Measurements from ENCODE around the gene NCOA1.
"Not testable (repeated sequence)": the region's sequence is repeated elsewhere in the genome, so short reads cannot be mapped to it uniquely, and the experiment has no call there.

The NCOA1 gene

DNA sequence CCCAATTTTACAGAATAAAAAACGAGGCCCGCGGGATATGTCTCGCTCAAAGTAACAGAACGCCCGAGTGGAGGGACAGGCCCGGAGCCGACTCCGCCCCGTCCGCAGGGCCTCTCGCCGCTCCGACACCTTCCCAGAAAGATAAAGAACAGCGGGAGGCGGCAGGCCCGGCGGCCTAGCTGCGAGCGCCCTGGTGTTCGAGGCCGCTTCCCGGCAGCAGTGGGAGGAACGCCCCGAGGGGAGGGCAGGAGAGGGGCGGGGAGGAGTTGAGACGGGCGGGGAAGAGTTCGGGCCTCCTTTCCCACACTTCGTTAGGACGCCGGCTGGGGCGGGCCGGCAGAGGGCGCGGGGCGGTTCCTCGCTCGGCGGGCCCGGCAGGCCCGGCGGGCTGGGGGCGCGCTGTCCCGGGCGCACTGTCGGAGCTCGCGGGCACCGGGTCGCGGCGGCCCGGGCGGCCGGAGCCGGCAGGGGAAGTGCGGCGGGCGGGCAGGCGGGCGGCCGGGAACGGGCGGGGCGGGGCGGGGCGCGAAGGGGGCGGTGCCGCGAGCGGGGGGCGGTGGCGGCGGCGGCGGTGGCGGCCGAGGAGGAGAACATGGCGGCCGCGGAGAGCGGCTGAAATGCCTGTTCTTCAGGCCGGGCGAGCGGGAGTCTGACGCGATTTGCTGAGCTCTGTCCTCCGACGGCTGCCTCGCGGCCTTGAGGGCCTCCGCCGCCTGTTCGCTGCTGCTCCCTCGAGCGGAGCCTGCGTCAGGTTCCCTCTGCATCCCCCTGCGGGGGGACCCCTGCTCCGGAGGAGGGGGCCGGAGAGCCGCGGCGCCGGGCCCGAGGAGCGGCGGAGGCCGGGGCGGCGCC, at the start of gene NCOA1:
NCOA1 (plus strand) TSS at position 565 of the 852 bp plus-strand sequence. CDS start 167,424 bp downstream, outside the sequence.
- peak; percentile 87 for DNase-seq

DNA sequence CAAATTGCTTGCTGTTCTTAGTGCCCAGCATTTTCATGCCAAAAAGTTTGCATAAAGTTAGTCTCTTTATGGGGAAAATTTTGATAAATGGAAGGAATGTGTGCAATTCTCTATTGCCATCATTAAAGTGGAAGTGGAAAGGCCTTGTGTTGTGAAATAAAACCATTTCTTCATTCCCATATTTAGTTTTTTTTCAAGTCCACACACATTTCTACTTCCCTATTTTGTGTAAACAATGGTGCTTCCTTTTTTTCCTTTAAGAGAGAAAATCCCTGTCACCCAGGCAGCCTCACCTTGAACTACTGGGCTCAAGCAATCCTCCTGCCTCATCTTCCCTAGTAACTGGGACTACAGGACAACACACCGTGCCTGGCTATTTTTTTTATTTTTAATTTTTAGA, 42.3 kb upstream of the NCOA1 start:
- no peak for DNase-seq

DNA sequence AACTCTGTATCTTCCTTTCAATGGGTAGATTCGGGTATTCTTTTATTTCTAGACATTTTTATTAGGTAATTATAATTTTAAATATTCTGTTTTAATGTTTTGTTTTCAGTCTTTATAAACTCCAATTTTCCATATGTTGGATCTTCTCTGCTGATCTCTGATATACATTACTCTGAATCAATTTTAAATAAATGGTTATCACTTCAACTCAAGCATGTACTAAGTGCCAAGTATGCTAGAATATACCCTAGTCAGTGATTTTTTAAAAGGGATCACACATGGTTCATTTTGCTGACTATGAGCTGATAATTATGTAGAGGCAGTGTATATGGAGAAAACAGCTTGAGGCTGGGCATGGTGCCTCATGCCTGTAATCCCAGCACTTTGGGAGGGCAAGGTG, 41.7 kb upstream of the NCOA1 start:
- no peak for DNase-seq

- no peak for DNase-seq
Measured at GRCh38 chr2:24451805-24452501, 39.1 kb upstream of the NCOA1 start.

DNA sequence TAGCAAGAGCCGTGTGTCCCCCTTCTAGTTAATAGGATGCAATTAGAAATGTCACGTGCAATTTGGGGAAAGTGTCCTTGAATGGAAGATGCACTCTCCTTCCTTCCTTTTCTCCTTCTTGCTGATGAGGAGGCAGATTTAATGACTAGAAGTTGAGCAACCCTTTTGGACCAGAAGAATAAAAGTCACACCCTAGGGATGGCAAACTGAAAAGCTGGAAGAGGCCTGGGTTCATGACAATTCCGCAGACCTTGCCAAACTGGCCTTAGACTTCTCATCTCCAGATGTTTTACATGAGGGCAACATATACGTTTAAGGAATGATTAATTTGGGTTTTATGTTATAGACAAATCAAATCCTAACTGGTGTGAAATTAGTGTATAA, 38.6 kb upstream of the NCOA1 start:
- DNase-seq, result no peak

DNA sequence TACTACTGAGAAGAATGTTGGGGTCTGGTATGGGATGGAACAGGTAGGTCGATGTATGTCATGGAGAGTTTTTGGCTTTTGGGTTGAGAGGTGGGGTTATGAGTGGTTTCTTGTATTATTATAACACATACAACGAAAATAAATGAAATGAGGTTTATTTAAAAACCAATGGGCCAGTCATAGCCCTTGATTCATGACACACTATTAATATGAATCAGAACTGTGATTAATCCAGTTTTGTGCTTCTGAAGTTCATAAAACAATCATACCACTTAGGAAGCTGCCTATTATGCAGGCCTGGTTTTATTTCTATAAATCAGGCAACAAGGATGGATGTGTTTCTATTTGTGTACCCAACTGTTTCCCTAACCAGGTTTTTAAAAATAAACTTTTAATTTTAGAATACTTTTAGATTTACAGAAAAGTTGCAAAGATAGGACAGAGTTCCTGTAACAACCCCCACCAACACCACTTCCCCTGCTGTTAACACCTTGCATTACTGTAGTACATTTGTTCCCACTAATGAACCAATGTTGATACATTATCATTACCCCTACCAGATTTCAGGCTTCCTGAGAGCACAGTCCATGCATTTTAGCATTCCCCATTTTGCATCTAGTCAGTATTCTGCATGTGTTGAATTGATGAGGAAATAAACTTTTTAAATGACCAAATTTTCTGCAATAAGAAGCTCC, 37.5 kb upstream of the NCOA1 start:
- no peak for DNase-seq

DNA sequence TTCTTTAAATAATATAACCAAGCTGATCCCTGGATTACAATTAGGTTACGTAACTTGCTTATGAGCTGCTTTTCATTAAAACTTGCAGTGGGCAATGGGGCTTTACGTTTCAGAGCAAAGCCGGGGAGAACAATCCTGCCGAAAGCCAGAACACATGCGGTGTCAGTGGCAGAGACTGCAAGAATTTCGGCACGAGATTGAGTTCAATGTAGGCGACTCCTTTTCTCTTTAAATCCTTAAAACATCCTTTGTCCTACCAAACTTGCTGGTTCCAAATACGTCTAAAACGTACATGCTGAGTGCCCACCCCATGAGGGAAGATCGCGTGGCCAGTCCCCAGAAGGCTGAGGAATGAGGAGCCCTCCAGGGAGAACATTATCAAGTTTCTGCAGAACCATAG, 36.8 kb upstream of the NCOA1 start:
- DNase-seq, result no peak

GRCh38 chr2:24456599-24457556, 34.2 kb upstream of the NCOA1 start:
- no peak for DNase-seq

GRCh38 chr2:24457696-24458386, 33.2 kb upstream of the NCOA1 start:
- no peak for DNase-seq

- no peak for DNase-seq
Measured at GRCh38 chr2:24459224-24460161, 31.6 kb upstream of the NCOA1 start.

DNA sequence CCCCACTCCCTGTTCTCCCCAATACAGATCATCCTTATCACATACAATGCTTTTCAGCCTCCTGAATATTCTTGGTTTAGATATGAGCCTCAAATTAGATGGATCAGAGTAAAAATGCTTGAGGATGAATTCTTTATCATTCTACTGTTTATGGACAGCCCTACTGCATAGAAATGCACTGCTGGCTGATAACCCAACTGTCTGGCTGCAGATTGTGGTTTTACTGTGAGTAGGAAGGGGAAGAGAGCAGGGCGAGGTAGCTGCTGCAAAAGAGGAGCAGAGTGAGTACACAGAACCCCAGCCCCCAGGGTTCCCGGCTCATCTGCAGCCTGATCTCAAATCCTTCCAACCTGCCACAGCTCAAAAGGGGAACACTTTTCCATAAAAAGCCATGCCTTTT, 29.4 kb upstream of the NCOA1 start:
- no peak for DNase-seq

- no peak for DNase-seq
Measured at GRCh38 chr2:24463271-24463670, 27.8 kb upstream of the NCOA1 start.

- DNase-seq, result no peak
Measured at GRCh38 chr2:24466871-24467870, 23.9 kb upstream of the NCOA1 start.

GRCh38 chr2:24468453-24468852, 22.6 kb upstream of the NCOA1 start:
- not testable (repeated sequence) for DNase-seq

DNA sequence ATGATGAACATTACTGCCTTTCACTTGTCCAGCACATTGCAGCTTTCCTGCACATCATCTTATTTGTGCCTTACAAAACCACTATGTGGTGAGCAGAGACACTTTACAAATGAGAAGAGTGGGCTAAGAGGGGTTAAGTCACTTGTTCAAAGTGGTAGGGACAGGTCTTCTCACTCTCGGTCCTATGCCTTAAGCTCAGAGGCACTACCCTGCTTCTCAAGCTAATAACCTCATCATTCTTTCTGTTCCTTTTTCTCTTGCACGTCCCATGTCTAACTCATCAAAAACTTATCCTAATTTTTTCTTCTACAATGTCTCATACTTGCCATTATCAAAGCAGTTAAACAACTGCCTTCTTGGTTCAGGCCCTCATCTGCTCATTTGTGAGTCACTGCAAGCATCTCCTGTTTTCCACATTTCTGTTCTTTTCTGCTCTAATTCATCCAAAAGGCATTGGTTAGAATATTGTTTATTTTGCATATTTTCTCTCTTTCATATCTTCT, 21.9 kb upstream of the NCOA1 start:
- no peak for DNase-seq

- no peak for DNase-seq
Measured at GRCh38 chr2:24471662-24472061, 19.4 kb upstream of the NCOA1 start.

GRCh38 chr2:24472416-24472815, 18.6 kb upstream of the NCOA1 start:
- no peak for DNase-seq

- DNase-seq, result no peak
Measured at GRCh38 chr2:24473626-24474025, 17.4 kb upstream of the NCOA1 start.

GRCh38 chr2:24474053-24474452, 17.0 kb upstream of the NCOA1 start:
- no peak for DNase-seq

Measured in activated CD4-positive, alpha-beta T cell treated with anti-CD3 and anti-CD28 coated beads, Interleukin-2, amount 50 U/mL, for 1 hour (primary cell).